IPS-11a (cell line): ENCODE data around the gene ALKBH2.

ENCODE experiments used
- H3K4me3 ChIP-seq: one replicate; pipeline ENCODE4 v1.5.1; 2013; ENCODE audit warnings: low read depth, low read length, control low read depth

Gene ALKBH2

GRCh38 chr12:109114644-109115043 lies 21.4 kb upstream of the ALKBH2 start:
- no peak overlapping the region for H3K4me3 ChIP-seq

GRCh38 chr12:109113661-109114321 lies 20.5 kb upstream of the ALKBH2 start:
- no peak overlapping the region for H3K4me3 ChIP-seq

- H3K4me3 ChIP-seq: no peak overlapping the region
These were observed 19.6 kb upstream of the ALKBH2 start for GRCh38 chr12:109112720-109113465.

GRCh38 chr12:109110988-109111495 lies 17.8 kb upstream of the ALKBH2 start:
- H3K4me3 ChIP-seq: peak overlapping the region; percentile 24

GRCh38 chr12:109109746-109110350 lies 16.6 kb upstream of the ALKBH2 start:
- H3K4me3 ChIP-seq: no peak overlapping the region

- H3K4me3 ChIP-seq: no peak overlapping the region
These were observed 11.9 kb upstream of the ALKBH2 start for GRCh38 chr12:109105176-109105575.

- H3K4me3 ChIP-seq: no peak overlapping the region
These were observed 9.2 kb upstream of the ALKBH2 start for GRCh38 chr12:109102491-109102890.

- H3K4me3 ChIP-seq: no peak overlapping the region
These were observed 7.5 kb upstream of the ALKBH2 start for GRCh38 chr12:109100741-109101140.

- no peak overlapping the region for H3K4me3 ChIP-seq
These were observed 6.3 kb upstream of the ALKBH2 start for GRCh38 chr12:109099431-109100020.

- H3K4me3 ChIP-seq: peak overlapping the region; percentile 76
These were observed 5.4 kb upstream of the ALKBH2 start for GRCh38 chr12:109098651-109099050.

- peak overlapping the region; percentile 76 for H3K4me3 ChIP-seq
These were observed 4.9 kb upstream of the ALKBH2 start for GRCh38 chr12:109098183-109098604.

- H3K4me3 ChIP-seq: peak within 1 kb of the TSS; percentile 76
These were observed 4.3 kb upstream of the ALKBH2 start, which contains the start of gene UNG for GRCh38 chr12:109097435-109098182. TSS of gene UNG (plus strand) at chr12:109097597. CDS start at chr12:109097680, 83 bp downstream.

- peak overlapping the region; percentile 65 for H3K4me3 ChIP-seq
These were observed 3.8 kb upstream of the ALKBH2 start for GRCh38 chr12:109097140-109097434.

GRCh38 chr12:109092497-109093021 lies 713 bp downstream of the ALKBH2 start:
- H3K4me3 ChIP-seq: no peak overlapping the region

GRCh38 chr12:109089683-109090082 lies 3.6 kb downstream of the ALKBH2 start:
- H3K4me3 ChIP-seq: no peak overlapping the region

GRCh38 chr12:109088818-109089217 lies 4.5 kb downstream of the ALKBH2 start:
- H3K4me3 ChIP-seq: no peak overlapping the region

GRCh38 chr12:109087250-109087649 lies 6.0 kb downstream of the ALKBH2 start:
- H3K4me3 ChIP-seq: no peak overlapping the region

- H3K4me3 ChIP-seq: no peak overlapping the region
These were observed 7.7 kb downstream of the ALKBH2 start for GRCh38 chr12:109085590-109085989.

GRCh38 chr12:109084425-109084824 lies 8.8 kb downstream of the ALKBH2 start:
- H3K4me3 ChIP-seq: no peak overlapping the region

- H3K4me3 ChIP-seq: no peak overlapping the region
These were observed 10.5 kb downstream of the ALKBH2 start for GRCh38 chr12:109082751-109083150.

- H3K4me3 ChIP-seq: no peak overlapping the region
These were observed 18.4 kb downstream of the ALKBH2 start for GRCh38 chr12:109074866-109075265.
